ENCODE results near the gene LIMK1. TPM values are rescaled to one million over a fixed set of nuclear protein-coding genes. Genes with fewer than 3 reads are reported as not detected.

LIMK1 gene
- total and polyA plus RNA-seq, 2 of the 13 experiments (the other 11 are each of a cell fraction or from before 2014, with no cell fraction given) = 8.9 to 18.8 TPM

- TF ChIP-seq ZNF101 (CRISPR knock-in tag; IDR thresholded peaks at IDR 0.05; ENCODE audit: borderline replicate concordance, low read depth) (no peak), REXO4 (CRISPR knock-in tag; IDR thresholded peaks at IDR 0.05; ENCODE audit: borderline replicate concordance) (no peak), ZBTB38 (CRISPR knock-in tag; IDR thresholded peaks at IDR 0.05) (no peak), SMAD1 (CRISPR knock-in tag; IDR thresholded peaks at IDR 0.05; ENCODE audit: borderline replicate concordance, low read depth) (no peak), ZFP91 (CRISPR knock-in tag; IDR thresholded peaks at IDR 0.05; ENCODE audit: borderline replicate concordance) (no peak), ZNF629 (CRISPR knock-in tag; conservative IDR thresholded peaks at IDR 0.05) (no peak), NBN (conservative IDR thresholded peaks at IDR 0.05) (no peak)
Observed at GRCh38 chr7:74063646-74064045, 20.0 kb upstream of the LIMK1 start (continued).

DNA sequence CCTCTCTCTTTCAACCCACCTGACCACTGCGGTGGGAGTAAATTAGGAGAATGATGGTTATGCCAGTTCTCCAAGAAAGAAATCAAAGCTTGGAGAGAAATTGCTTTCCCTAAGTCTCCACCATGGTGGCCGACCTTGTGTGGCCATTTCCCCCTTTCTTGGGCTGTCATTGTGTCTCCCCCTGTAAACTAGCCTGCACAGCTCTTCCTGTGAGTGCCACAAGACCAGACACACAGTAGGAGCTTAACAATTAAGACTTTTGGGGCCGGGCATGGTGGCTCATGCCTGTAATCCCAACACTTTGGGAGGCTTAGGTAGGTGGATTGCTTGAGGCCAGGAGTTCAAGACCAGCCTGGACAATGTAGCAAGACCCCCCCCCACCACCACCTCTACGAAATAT, 18.9 kb upstream of the LIMK1 start:
- no peaks in the 10 kb centered on the region for H3K9me3 ChIP-seq (ENCODE audit: low read length)
- intact Hi-C loops (cut with micrococcal nuclease; ENCODE audit: unreplicated experiment) = loop anchor here (5.0 kb wide), 1 partner anchor 138 kb away; no protein-coding TSS in a partner anchor
- no TSS peak for BruUV-seq (replicated peaks)

More for the DNA sequence above, 18.9 kb upstream of the LIMK1 start:
- WGBS (ENCODE audit: low lambda C conversion rate) = 33% methylated on average over 4 of the region's 4 CpGs
- no peak for FAIRE-seq
- TF ChIP-seq, protein P1, sequence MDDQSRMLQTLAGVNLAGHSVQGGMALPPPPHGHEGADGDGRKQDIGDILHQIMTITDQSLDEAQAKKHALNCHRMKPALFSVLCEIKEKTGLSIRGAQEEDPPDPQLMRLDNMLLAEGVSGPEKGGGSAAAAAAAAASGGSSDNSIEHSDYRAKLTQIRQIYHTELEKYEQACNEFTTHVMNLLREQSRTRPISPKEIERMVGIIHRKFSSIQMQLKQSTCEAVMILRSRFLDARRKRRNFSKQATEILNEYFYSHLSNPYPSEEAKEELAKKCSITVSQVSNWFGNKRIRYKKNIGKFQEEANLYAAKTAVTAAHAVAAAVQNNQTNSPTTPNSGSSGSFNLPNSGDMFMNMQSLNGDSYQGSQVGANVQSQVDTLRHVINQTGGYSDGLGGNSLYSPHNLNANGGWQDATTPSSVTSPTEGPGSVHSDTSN (CRISPR knock-in tag; IDR thresholded peaks at IDR 0.05; ENCODE audit: borderline replicate concordance) = no peak
- no peak for TF ChIP-seq TSC22D2 (CRISPR knock-in tag; IDR thresholded peaks at IDR 0.05; ENCODE audit: borderline replicate concordance)
- no peak for TF ChIP-seq U2AF2 (IDR thresholded peaks at IDR 0.05; ENCODE audit: low read depth, low read length)
- H3K4me3 ChIP-seq (replicated peaks in 1 of 3; ENCODE audit: insufficient read depth in 1 of 3, low read depth in 2 of 3, low read length in 3 of 3) = no peak overlapping the region
- H4K20me1 ChIP-seq (ENCODE audit: insufficient read depth, low read length) = no peaks in the 10 kb centered on the region
- no peak overlapping the region for H3K4me2 ChIP-seq (ENCODE audit: low read depth, low read length)
- no peak overlapping the region for H3K9ac ChIP-seq (ENCODE audit: insufficient read depth, low read depth, low read length)
- H3K36me3 ChIP-seq (replicated peaks in 1 of 2; ENCODE audit: control insufficient read depth in 1 of 2, insufficient read depth in 2 of 2, low read length in 2 of 2) = no peaks in the 10 kb centered on the region
- peaks cover 3 to 7% of the 10 kb centered on the region in 2 experiments; a peak in 2 of 5 replicates for H3K27me3 ChIP-seq (ENCODE audit: control insufficient read depth in 1 of 2, insufficient read depth in 2 of 2, low read length in 2 of 2)
- no peak overlapping the region for H3K27ac ChIP-seq (ENCODE audit: extremely low read length, insufficient read depth, low read length)
- ATAC-seq = no peak
- POLR2A ChIA-PET = no interaction called here
- DNase-seq (ENCODE audit: low spot score) = no peak
- H3K79me2 ChIP-seq (ENCODE audit: insufficient read depth, low read length) = no peaks in the 10 kb centered on the region
- H3K4me1 ChIP-seq (ENCODE audit: insufficient read depth, low read length) = peaks cover 33% of the 10 kb centered on the region
- CTCF ChIA-PET (ENCODE audit: low intra/inter-chr PET ratio, low total read pairs) = no interaction called here
- H2AFZ ChIP-seq (ENCODE audit: low read length) = no peak overlapping the region
- in situ Hi-C loops (cut with HindIII; ENCODE audit: extremely low pct_ligation_motif_present, low pct_unique_long_range_greater_than_20kb) = loop anchor here (5.0 to 10.0 kb wide), 2 partner anchors 108 to 340 kb away; partner anchors contain the start of gene EIF4H

Measured in HepG2 (cell line).